SU-DHL-6 (cell line): ENCODE data around the gene GAS7.

ENCODE experiments used
- EZH2phosphoT487 ChIP-seq: fragments of 200-600 bp; sonication (generic), shearing (Covaris generic); conservative IDR thresholded peaks from 2 replicates; pipeline ENCODE4 v1.6.1; 2018; ENCODE audit warnings: mild to moderate bottlenecking, antibody characterized with exemption, low read length, moderate library complexity, mixed read lengths
- TF ChIP-seq, protein P1 (sequence below): fragments of 200-600 bp; sonication (generic); IDR thresholded peaks from one replicate; pipeline ENCODE4 v1.5.1; 2017; ENCODE audit warnings: antibody characterized with exemption, mild to moderate bottlenecking, low read length, moderate library complexity; ENCODE audit not compliant: insufficient read depth, poor library complexity, severe bottlenecking

DNA sequence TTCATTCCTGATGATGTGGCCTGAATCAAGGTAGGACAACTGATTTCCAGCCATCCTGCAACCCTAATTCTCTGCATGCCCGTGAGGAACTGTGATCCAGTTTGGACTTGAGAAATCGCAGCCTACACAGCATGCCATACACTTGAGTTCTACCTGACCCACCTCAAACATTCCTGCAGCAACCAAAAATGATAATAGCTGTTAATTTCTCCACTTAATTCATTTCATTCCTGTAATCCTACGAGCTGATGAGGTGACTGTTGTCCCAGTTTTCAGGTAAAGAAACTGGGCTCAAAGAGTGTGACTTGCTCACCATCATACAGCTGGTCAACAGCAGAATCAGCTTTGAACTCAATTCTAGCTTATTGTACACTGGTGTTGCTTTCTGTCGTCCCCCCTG, 2.2 kb upstream of the GAS7 start:
- TF ChIP-seq, protein P1, sequence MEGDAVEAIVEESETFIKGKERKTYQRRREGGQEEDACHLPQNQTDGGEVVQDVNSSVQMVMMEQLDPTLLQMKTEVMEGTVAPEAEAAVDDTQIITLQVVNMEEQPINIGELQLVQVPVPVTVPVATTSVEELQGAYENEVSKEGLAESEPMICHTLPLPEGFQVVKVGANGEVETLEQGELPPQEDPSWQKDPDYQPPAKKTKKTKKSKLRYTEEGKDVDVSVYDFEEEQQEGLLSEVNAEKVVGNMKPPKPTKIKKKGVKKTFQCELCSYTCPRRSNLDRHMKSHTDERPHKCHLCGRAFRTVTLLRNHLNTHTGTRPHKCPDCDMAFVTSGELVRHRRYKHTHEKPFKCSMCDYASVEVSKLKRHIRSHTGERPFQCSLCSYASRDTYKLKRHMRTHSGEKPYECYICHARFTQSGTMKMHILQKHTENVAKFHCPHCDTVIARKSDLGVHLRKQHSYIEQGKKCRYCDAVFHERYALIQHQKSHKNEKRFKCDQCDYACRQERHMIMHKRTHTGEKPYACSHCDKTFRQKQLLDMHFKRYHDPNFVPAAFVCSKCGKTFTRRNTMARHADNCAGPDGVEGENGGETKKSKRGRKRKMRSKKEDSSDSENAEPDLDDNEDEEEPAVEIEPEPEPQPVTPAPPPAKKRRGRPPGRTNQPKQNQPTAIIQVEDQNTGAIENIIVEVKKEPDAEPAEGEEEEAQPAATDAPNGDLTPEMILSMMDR: no peak
- no peak for TF ChIP-seq EZH2phosphoT487
